Fibroblast of skin of left biceps (primary cell): Measurements from ENCODE around the gene BAIAP2L2.
"Not testable (repeated sequence)": the region's sequence is repeated elsewhere in the genome, so short reads cannot be mapped to it uniquely, and the experiment has no call there.

Experiments used
- DNase-seq, 2 experiments: peaks; one replicate each; pipeline ENCODE4 v3.0.0-alpha.2; 2013; ENCODE audit warnings: low read depth in 2 of 2

The BAIAP2L2 gene

GRCh38 chr22:38081636-38081940, 28.9 kb downstream of the BAIAP2L2 start:
- no peak for DNase-seq

DNA sequence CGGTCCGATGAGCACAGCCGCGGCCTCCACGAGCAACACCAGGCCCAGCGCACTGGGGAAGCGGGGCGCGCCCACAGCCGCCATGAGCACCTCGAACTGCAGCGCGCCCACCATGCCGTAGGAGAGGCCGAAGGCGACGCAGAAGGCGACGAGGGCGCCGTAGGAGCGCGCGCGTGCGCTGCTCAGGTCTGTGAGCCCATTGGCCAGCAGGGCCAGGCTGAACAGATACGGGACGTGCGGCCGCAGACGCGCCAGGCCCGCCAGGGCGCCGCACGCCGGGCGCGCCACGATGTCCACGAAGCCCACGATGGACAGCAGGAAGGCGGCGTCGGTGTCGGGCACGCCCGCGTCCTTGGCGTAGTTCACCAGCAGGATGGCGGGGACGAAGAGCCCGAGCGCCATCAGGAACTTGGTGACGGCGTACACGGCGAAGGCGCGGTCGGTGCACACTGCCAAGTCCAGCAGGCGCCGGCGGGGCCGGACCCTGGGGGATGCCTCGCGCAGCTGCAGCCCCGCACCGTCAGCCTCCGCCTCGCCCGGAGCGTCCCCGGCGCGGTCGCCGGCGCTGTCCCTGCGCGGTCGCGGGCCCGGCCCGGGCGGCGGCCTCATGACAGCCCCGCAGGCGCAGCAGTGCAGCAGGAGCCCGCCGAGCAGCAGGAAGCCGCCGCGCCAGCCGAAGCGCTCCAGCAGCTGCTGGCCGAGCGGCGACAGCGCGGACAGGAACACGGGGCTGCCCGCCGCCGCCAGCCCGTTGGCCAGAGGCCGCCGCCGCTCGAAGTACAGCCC, 29.4 kb downstream of the BAIAP2L2 start:
- DNase-seq, result no peak

DNA sequence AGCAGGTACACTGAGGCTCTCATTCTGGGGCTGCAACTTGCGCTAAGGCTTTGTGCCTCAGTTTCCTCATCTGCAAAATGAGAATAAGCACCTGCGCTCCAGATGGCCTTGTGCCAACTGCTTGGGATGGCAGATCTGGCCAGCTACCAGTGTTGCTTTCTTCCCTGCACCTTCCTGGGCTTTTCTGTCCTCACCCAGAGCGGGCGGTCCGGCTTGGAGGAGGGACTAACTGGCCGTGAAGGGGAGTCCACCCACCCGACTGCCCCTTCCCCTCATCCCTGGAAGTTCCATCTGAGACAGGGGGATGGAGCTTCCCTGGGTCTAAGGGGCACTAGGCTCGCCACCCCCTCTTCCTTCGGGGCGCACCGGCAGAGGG, 30.0 kb downstream of the BAIAP2L2 start:
- DNase-seq, result no peak

DNA sequence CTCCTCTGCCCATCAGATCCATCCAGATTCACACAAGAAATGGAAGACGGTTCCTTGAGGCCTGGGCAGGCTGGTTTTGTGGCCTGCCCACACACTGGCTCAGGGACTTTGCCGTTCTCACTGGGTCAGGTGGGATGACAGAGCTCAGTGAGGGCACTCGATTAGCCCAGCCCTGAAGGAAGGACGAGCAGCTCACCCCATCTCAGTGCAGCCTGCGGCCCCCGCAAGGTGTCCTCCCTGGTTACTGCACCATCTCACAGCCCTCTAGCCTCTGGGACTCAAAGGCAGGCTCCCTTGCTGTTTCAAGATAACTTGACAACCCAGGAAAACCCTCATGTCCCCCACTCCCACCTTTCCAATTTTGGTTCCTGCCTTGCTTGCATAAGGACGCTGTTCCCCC, 30.7 kb downstream of the BAIAP2L2 start:
- DNase-seq, result no peak

DNA sequence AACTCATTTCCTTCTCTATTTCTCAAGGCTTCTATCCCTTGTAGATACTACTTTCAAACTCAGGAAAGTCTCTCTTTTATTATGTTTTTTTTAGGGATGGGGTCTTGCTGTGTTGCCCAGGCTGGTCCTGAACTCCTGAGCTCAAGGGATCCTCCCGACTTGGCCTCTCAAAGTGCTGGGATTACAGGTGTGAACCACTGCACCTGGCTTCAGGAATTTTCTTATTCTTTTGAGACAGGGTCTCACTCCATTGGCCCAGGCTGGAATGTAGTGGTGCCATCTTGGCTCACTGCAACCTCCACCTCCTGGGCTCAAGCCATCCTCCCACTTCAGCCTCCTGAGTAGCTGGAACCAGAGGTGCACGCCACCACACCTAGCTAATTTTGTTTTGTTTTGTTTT, 31.3 kb downstream of the BAIAP2L2 start:
- not testable (repeated sequence) for DNase-seq

DNA sequence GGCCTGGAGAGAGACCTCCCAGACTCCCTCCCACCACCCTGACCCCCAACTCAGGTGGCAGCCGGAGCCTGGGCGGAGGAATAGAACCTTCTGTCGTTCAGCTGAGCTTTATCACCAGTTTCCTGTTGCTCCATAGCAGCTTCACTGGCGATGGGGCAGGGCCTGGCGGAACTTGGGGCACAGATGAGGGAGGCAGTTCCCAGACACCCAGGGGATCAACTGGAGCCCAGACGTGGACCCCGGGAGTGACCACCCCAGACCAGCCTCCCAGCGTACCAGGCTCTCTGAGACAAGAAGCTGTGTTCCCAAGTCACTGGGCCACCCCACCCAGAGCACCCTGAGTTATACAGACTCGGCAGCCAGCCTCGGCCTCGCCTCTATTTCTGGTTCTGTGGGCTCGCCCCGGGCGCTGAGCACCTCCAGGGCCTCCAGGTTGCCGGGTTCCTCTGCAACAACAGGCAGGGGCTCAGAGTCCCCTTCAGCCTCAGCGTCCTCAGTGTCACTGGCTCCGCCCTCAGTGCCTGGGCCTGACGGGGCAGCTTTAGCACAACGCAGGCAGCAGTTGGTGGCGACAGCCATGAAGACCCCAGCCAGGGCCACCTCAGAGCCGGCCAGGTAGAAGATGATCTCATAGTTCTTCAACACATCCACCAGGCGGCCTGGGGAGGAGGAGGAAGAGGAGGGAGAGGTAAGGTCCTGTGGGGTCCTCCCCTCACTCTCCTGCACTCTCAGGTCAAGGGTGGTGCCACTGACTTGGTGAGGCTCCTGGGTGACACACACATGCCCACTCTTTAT, 32.2 kb downstream of the BAIAP2L2 start:
- no peak for DNase-seq

DNA sequence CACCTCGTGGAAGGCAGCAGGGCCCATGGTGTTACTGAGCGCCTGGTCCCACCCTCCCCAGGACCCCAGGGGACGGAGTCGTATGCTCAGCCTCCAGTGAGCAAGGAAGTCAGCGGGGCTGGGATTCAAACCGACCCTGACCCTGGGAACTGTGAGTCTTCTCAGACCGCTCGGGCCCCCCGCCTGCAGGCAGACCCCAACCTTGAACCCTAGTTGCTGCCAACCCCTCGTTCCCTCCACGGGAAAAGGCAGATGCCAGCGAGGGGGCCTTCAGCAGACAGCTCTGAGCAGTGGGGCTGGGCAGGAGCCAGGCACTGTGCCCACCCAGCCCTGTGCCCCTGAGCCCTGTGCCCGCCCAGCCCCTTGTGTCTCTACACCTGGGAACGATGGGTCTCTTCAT, 32.9 kb downstream of the BAIAP2L2 start:
- no peak for DNase-seq

GRCh38 chr22:38077096-38077495, 33.4 kb downstream of the BAIAP2L2 start:
- DNase-seq, result no peak

- no peak for DNase-seq
Measured at GRCh38 chr22:38075961-38076360, 34.5 kb downstream of the BAIAP2L2 start.

DNA sequence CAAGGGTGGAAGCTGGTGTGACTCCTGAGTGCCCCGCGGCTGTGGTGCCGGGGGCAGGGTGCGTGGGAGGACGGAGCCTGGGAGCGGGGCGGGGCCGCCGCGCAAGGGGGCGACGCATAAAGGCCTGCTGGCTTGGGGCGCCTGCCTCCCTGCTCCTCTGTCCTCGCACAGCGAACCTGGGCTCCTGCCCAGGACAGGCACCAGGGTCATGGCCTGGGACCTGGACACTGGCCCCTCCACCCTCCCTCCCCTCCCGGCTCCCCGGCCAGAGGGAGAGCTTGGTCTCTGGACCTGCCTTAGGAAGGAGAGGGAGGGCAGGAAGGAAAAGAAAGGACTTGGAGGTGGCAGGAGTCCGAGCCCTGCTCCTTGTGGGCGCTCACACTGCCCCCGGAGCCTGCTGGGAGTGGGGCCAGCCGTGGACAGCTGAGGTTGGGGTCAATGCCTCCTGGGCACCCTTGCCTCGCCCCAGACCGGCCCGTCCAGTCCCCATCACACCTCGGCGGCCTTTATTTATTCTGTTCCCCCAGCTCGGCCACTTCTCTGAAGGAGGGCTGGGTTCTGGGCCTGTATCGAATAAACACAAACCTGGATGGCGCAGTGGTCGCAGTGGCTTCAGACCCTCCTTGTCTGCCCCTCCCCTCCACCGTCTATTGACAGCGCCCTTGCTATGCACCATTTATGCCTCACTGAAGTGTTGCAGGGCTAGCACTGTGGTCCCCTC, 35.2 kb downstream of the BAIAP2L2 start:
- no peak for DNase-seq

GRCh38 chr22:38074181-38075104, 36.0 kb downstream of the BAIAP2L2 start:
- DNase-seq, result no peak

DNA sequence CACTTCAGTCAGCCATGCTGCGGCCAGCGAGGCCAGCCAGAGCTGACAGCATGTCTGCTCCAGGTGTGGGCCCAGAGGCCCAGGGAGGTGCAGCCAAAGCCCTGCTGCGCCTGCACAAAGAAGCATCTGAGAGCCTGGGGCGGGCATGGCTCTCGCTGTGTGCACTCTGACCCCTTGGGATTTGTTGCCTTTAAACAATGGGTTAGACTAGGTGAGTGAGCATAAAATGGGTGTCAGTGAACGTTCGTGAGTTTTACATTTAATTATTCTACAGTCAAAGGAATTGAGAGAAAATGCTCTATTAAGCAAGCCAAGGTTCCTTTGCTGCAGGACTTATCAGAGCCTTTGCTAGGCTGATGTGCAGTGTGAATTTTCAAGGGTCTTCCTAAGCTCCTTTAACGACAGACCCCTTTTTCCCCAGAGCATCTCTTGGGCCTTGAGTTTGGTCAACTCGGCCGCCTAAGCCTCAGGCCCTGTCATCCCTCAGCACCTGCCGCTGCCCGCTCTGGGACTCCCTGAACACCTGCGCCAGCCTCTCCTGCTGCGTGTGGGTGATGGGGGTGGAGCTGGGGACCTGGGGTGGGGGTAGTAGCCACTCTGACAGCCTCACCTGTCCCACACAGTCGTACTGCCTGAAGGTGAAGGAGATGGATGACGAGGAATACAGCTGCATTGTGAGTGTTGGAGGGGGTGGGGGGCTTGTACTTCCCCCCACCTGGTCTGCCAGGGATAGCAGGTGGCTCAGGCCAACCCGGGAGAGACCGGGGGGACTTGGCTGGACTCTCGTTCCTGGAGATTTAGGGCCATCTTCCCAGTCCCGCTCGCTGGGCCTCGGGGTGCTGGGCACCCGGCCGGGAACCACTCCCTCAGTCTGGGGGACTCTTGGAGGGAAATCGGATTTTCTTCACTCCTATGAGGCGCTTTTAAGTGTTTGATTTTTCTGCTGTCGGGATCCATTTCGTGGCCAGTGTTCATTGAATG, 37.0 kb downstream of the BAIAP2L2 start:
- DNase-seq, result no peak

GRCh38 chr22:38072322-38073149, 37.9 kb downstream of the BAIAP2L2 start:
- DNase-seq, result no peak

GRCh38 chr22:38071421-38072321, 38.8 kb downstream of the BAIAP2L2 start:
- DNase-seq, result no peak

- DNase-seq, result no peak
Measured at GRCh38 chr22:38070250-38070921, 40.1 kb downstream of the BAIAP2L2 start.

DNA sequence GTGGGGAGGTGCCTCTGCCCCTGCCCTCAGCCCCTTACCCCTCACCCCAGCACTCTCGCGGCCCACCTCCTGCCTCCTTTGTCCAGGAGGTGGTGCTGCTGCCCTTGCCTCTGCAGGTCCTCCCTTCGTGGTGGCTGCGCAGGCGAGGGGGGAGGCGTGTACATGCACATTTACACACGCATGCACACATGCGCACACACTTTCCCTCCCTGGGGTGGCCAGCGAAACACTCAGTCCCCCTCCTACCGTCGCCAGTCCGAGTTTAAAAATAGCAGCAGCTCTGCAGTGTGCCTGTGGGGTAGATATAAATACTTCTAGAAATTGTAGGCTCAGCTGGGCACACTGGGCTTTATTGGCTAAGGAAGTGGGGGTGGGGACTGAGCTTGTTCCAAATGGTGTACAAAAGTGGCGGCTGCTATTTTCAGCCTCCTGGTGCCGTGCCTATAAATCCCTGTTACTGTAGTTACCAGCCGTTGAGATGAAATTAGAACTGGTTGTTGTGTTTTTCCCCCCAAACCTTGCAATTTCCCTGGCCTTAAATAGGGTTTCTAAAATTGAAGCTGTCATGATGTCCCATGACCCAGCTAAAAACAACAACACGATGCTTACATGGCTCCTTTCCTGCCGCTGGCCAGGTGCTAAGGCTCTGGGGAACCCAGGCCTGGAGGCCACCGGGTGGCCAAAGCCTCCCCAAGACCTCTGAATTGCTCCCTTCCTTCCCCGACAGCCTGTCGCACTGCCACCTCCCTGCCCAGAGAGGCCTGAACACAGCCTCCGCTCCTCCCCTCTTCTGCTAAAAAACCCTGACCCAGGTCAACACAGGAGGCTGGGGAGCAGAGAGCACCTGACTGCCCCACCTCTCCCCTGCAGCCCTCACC, 40.9 kb downstream of the BAIAP2L2 start:
- DNase-seq, result no peak
